HepG2 (cell line): ENCODE results near the gene IGFL2. TPM values are rescaled to one million over a fixed set of nuclear protein-coding genes. Genes with fewer than 3 reads are reported as not detected.

ENCODE experiments used
- ARNT ChIP-seq: fragments of 450-650 bp; IDR thresholded peaks from 2 replicates; pipeline ENCODE4 v1.6.1; 2017
- GABPA ChIP-seq, 2 experiments: IDR thresholded peaks; 2 replicates each; pipeline ENCODE4 v1.6.1; 2011 to 2016; ENCODE audit warnings: low read depth in 2 of 2, low read length in 1 of 2, missing biosample characterization in 1 of 2, missing genetic modification characterization in 1 of 2
- GPBP1L1 ChIP-seq: sonication (generic); formaldehyde crosslinking; IDR thresholded peaks from 2 replicates; pipeline ENCODE4 v1.5.0; 2020; ENCODE audit warnings: mild to moderate bottlenecking, missing genetic modification reagents
- HDAC1 ChIP-seq: sonication (generic); formaldehyde crosslinking; IDR thresholded peaks from 2 replicates; pipeline ENCODE4 v1.5.1; 2020; ENCODE audit warnings: mild to moderate bottlenecking, missing genetic modification reagents
- KLF12 ChIP-seq: sonication (generic); formaldehyde crosslinking; IDR thresholded peaks from 2 replicates; pipeline ENCODE4 v1.4.0; 2020; ENCODE audit warnings: missing genetic modification reagents, borderline replicate concordance
- MTF1 ChIP-seq: sonication (generic); formaldehyde crosslinking; IDR thresholded peaks from 2 replicates; pipeline ENCODE4 v1.5.0; 2020; ENCODE audit warnings: missing genetic modification reagents
- NR2F6 ChIP-seq, 2 experiments: IDR thresholded peaks; 2 replicates each; pipeline ENCODE4 v1.6.1; 2016; ENCODE audit warnings: antibody characterized with exemption in 1 of 2, mild to moderate bottlenecking in 1 of 2
- RARA ChIP-seq: IDR thresholded peaks from 2 replicates; pipeline ENCODE4 v1.6.1; 2016; ENCODE audit warnings: missing genetic modification reagents, missing compliant biosample characterization
- RXRB ChIP-seq: IDR thresholded peaks from 2 replicates; pipeline ENCODE4 v1.6.1; 2016; ENCODE audit warnings: borderline replicate concordance, missing genetic modification reagents, missing compliant biosample characterization
- SUZ12 ChIP-seq: fragments of 150-350 bp; IDR thresholded peaks from 2 replicates; pipeline ENCODE4 v1.6.1; 2014; ENCODE audit warnings: low read depth, low read length
- ZNF3 ChIP-seq: IDR thresholded peaks from 2 replicates; pipeline ENCODE4 v1.7.0; 2017; ENCODE audit warnings: inconsistent platforms
- ZNF331 ChIP-seq: sonication (generic); formaldehyde crosslinking; IDR thresholded peaks from 2 replicates; pipeline ENCODE4 v1.4.0; 2020; ENCODE audit warnings: missing genetic modification reagents
- ZNF546 ChIP-seq: sonication (generic); formaldehyde crosslinking; conservative IDR thresholded peaks from 2 replicates; pipeline ENCODE4 v1.8.1; 2023; ENCODE audit warnings: mild to moderate bottlenecking, missing genetic modification reagents
- ZNF574 ChIP-seq: sonication (generic); formaldehyde crosslinking; IDR thresholded peaks from 2 replicates; pipeline ENCODE4 v1.4.0; 2020; ENCODE audit warnings: missing genetic modification reagents
- polyA plus RNA-seq, 8 experiments: library from polyadenylated mRNA; depleted of rRNA in 3 of 8; stranded (reverse) in 7 of 8; unstranded in 1 of 8; fragments of >200 nt; fragmentation: Illumina TruSeq in 4 of 8; extraction: Trizol in 4 of 8; gene quantifications; 2 replicates each; pipeline versions ENCODE4 v1.2.1 to v1.2.3, GENCODE V29; 2011 to 2016; ENCODE audit warnings: low read depth in 4 of 8, missing spikeins in 1 of 8, mixed read lengths in 1 of 8; ENCODE audit not compliant: insufficient read depth in 1 of 8
- total RNA-seq, 5 experiments: library from RNA; depleted of rRNA; stranded (reverse); fragments of >200 nt; fragmentation: Illumina TruSeq; extraction: Trizol; gene quantifications; 2 replicates each; pipeline ENCODE4 v1.2.3, GENCODE V29; 2016; ENCODE audit warnings: low read depth in 1 of 5
- TF ChIP-seq, protein P1 (sequence below): IDR thresholded peaks from 2 replicates; pipeline ENCODE4 v1.6.1; 2012; ENCODE audit warnings: low read depth, low read length, improper control_type of control experiment
- TF ChIP-seq, protein P2 (sequence below): sonication (generic); formaldehyde crosslinking; IDR thresholded peaks from 2 replicates; pipeline ENCODE4 v1.5.0; 2020; ENCODE audit warnings: mild to moderate bottlenecking, missing genetic modification reagents, moderate library complexity
- TF ChIP-seq, protein P3 (sequence below): sonication (generic); formaldehyde crosslinking; conservative IDR thresholded peaks from 2 replicates; pipeline ENCODE4 v1.4.0; 2020; ENCODE audit warnings: mild to moderate bottlenecking, missing genetic modification reagents, moderate library complexity

The IGFL2 gene
- total and polyA plus RNA-seq, 2 of the 13 experiments (the other 11 are each of a cell fraction or from before 2014, with no cell fraction given): not detected

GRCh38 chr19:46189971-46190888, 42.2 kb downstream of the IGFL2 start (continued):
- TF ChIP-seq, protein P1, sequence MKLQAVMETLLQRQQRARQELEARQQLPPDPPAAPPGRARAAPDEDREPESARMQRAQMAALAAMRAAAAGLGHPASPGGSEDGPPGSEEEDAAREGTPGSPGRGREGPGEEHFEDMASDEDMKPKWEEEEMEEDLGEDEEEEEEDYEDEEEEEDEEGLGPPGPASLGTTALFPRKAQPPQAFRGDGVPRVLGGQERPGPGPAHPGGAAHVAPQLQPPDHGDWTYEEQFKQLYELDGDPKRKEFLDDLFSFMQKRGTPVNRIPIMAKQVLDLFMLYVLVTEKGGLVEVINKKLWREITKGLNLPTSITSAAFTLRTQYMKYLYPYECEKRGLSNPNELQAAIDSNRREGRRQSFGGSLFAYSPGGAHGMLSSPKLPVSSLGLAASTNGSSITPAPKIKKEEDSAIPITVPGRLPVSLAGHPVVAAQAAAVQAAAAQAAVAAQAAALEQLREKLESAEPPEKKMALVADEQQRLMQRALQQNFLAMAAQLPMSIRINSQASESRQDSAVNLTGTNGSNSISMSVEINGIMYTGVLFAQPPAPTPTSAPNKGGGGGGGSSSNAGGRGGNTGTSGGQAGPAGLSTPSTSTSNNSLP: peak; percentile 59; the same call in 1 of the 2 replicates
- TF ChIP-seq GPBP1L1 (CRISPR knock-in tag) (no peak), NR2F6 (IDR thresholded peaks at IDR 0.05) (peak; percentile 15; the same call in 1 of the 2 replicates), NR2F6 (CRISPR knock-in tag; IDR thresholded peaks at IDR 0.05) (peak; percentile 54; the same call in 1 of the 2 replicates), SUZ12 (no peak), ZNF546 (CRISPR knock-in tag) (no peak), MTF1 (CRISPR knock-in tag) (no peak), RXRB (CRISPR knock-in tag) (peak; percentile 69), ZNF574 (CRISPR knock-in tag) (no peak), RARA (CRISPR knock-in tag) (peak; percentile 67), ZNF3 (CRISPR knock-in tag) (no peak), KLF12 (no peak), HDAC1 (CRISPR knock-in tag) (peak; percentile 29; the same call in 1 of the 2 replicates), ZNF331 (CRISPR knock-in tag) (peak; percentile 76; the same call in 1 of the 2 replicates), ARNT (no peak), GABPA (IDR thresholded peaks at IDR 0.05; ENCODE audit: low read depth, low read length) (no peak), GABPA (CRISPR knock-in tag; IDR thresholded peaks at IDR 0.05; ENCODE audit: low read depth) (no peak)
- TF ChIP-seq, protein P2, sequence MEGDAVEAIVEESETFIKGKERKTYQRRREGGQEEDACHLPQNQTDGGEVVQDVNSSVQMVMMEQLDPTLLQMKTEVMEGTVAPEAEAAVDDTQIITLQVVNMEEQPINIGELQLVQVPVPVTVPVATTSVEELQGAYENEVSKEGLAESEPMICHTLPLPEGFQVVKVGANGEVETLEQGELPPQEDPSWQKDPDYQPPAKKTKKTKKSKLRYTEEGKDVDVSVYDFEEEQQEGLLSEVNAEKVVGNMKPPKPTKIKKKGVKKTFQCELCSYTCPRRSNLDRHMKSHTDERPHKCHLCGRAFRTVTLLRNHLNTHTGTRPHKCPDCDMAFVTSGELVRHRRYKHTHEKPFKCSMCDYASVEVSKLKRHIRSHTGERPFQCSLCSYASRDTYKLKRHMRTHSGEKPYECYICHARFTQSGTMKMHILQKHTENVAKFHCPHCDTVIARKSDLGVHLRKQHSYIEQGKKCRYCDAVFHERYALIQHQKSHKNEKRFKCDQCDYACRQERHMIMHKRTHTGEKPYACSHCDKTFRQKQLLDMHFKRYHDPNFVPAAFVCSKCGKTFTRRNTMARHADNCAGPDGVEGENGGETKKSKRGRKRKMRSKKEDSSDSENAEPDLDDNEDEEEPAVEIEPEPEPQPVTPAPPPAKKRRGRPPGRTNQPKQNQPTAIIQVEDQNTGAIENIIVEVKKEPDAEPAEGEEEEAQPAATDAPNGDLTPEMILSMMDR (CRISPR knock-in tag): no peak
- TF ChIP-seq, protein P3, sequence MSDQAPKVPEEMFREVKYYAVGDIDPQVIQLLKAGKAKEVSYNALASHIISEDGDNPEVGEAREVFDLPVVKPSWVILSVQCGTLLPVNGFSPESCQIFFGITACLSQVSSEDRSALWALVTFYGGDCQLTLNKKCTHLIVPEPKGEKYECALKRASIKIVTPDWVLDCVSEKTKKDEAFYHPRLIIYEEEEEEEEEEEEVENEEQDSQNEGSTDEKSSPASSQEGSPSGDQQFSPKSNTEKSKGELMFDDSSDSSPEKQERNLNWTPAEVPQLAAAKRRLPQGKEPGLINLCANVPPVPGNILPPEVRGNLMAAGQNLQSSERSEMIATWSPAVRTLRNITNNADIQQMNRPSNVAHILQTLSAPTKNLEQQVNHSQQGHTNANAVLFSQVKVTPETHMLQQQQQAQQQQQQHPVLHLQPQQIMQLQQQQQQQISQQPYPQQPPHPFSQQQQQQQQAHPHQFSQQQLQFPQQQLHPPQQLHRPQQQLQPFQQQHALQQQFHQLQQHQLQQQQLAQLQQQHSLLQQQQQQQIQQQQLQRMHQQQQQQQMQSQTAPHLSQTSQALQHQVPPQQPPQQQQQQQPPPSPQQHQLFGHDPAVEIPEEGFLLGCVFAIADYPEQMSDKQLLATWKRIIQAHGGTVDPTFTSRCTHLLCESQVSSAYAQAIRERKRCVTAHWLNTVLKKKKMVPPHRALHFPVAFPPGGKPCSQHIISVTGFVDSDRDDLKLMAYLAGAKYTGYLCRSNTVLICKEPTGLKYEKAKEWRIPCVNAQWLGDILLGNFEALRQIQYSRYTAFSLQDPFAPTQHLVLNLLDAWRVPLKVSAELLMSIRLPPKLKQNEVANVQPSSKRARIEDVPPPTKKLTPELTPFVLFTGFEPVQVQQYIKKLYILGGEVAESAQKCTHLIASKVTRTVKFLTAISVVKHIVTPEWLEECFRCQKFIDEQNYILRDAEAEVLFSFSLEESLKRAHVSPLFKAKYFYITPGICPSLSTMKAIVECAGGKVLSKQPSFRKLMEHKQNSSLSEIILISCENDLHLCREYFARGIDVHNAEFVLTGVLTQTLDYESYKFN (CRISPR knock-in tag): peak; percentile 62
